Hematopoietic multipotent progenitor cell (in vitro differentiated cells): ENCODE data around the gene PRKCE. TPM values are rescaled to one million over a fixed set of nuclear protein-coding genes. Genes with fewer than 3 reads are reported as not detected.
"Not testable (repeated sequence)": the region's sequence is repeated elsewhere in the genome, so short reads cannot be mapped to it uniquely, and the experiment has no call there.

ENCODE experiments used
- DNase-seq, 3 donors: peaks; one replicate each; pipeline ENCODE4 v3.0.0-alpha.2; 2011 to 2015; ENCODE audit warnings: low read depth in 2 of 3, low spot score in 2 of 3
- total RNA-seq: library from RNA; depleted of rRNA; stranded (reverse); fragments of >200 nt; gene quantifications from one replicate; pipeline ENCODE4 v1.2.3, GENCODE V29; 2012

PRKCE gene
- total RNA-seq, 1 donor = 11.8 TPM

- DNase-seq = no peak
Observed at GRCh38 chr2:46193356-46193755, 541.9 kb downstream of the PRKCE start.

- no peak for DNase-seq
Observed at GRCh38 chr2:46193855-46194254, 542.4 kb downstream of the PRKCE start.

GRCh38 chr2:46194856-46195255, 543.4 kb downstream of the PRKCE start:
- no peak for DNase-seq

GRCh38 chr2:46195819-46196218, 544.3 kb downstream of the PRKCE start:
- no peak for DNase-seq

- no peak for DNase-seq
Observed at GRCh38 chr2:46196871-46197462, 545.5 kb downstream of the PRKCE start.

GRCh38 chr2:46197672-46198071, 546.2 kb downstream of the PRKCE start:
- no peak for DNase-seq

GRCh38 chr2:46198164-46198883, 546.8 kb downstream of the PRKCE start:
- DNase-seq = no peak

GRCh38 chr2:46198966-46199365, 547.5 kb downstream of the PRKCE start:
- no peak for DNase-seq

- peak in 2 of 3 donors; percentile 9 to 14 for DNase-seq
Observed at GRCh38 chr2:46200100-46200690, 548.7 kb downstream of the PRKCE start.

- DNase-seq = no peak
Observed at GRCh38 chr2:46200861-46201605, 549.6 kb downstream of the PRKCE start.

- no peak for DNase-seq
Observed at GRCh38 chr2:46202453-46202852, 551.0 kb downstream of the PRKCE start.

- no peak for DNase-seq
Observed at GRCh38 chr2:46202987-46203386, 551.5 kb downstream of the PRKCE start.

GRCh38 chr2:46203636-46204035, 552.2 kb downstream of the PRKCE start:
- DNase-seq = not testable (repeated sequence)

- no peak for DNase-seq
Observed at GRCh38 chr2:46207591-46207990, 556.1 kb downstream of the PRKCE start.

GRCh38 chr2:46208766-46209165, 557.3 kb downstream of the PRKCE start:
- no peak for DNase-seq

GRCh38 chr2:46210063-46210462, 558.6 kb downstream of the PRKCE start:
- no peak for DNase-seq

GRCh38 chr2:46211461-46211860, 560.0 kb downstream of the PRKCE start:
- no peak for DNase-seq

- DNase-seq = no peak
Observed at GRCh38 chr2:46213906-46214305, 562.4 kb downstream of the PRKCE start.

- DNase-seq = no peak
Observed at GRCh38 chr2:46216213-46216612, 564.7 kb downstream of the PRKCE start.

GRCh38 chr2:46223514-46223913, 572.0 kb downstream of the PRKCE start:
- peak in 1 of 3 donors; percentile 65 for DNase-seq

- DNase-seq = no peak
Observed at GRCh38 chr2:46225150-46225625, 573.7 kb downstream of the PRKCE start.
